Measurements from ENCODE around the gene ASTN2. TPM values are rescaled to one million over a fixed set of nuclear protein-coding genes. Genes with fewer than 3 reads are reported as not detected.

The ASTN2 gene
- total RNA-seq, 4 donors from 2014 or later, result 3.3 to 10.2 (median 6.3) TPM

- DNase-seq, result no peak
- TF ChIP-seq, protein P1, sequence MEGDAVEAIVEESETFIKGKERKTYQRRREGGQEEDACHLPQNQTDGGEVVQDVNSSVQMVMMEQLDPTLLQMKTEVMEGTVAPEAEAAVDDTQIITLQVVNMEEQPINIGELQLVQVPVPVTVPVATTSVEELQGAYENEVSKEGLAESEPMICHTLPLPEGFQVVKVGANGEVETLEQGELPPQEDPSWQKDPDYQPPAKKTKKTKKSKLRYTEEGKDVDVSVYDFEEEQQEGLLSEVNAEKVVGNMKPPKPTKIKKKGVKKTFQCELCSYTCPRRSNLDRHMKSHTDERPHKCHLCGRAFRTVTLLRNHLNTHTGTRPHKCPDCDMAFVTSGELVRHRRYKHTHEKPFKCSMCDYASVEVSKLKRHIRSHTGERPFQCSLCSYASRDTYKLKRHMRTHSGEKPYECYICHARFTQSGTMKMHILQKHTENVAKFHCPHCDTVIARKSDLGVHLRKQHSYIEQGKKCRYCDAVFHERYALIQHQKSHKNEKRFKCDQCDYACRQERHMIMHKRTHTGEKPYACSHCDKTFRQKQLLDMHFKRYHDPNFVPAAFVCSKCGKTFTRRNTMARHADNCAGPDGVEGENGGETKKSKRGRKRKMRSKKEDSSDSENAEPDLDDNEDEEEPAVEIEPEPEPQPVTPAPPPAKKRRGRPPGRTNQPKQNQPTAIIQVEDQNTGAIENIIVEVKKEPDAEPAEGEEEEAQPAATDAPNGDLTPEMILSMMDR (IDR thresholded peaks at IDR 0.05), result no peak
- no peak for TF ChIP-seq POLR2A (IDR thresholded peaks at IDR 0.05)
- Histone ChIP-seq H3K4me3 (no peak overlapping the region), H3K27ac (no peak overlapping the region), H3K27me3 (no peaks in the 10 kb centered on the region), H3K36me3 (no peaks in the 10 kb centered on the region), H3K4me1 (no peaks in the 10 kb centered on the region), H3K9me3 (no peaks in the 10 kb centered on the region)
Observed at GRCh38 chr9:116726602-116727001, 688.3 kb downstream of the ASTN2 start.

DNA sequence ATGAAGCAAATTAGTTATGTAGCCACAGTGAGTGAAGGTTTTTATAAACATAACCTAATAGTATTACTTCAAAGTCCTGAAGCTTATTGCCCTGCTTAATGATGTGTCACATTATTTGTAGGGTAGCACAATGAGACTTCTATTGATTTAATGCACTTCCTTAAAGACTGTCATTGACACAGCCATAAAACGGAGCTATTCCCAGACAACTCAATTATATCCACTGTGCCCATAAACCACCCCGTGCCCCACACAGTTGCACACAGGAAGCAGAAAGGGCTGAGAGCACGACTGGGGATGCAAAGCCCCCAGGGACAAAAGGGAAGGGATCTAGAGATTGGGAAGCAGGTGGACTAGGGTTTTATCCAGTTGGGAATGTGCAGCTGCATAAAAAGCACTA, 690.7 kb downstream of the ASTN2 start:
- no peaks in the 10 kb centered on the region for H3K36me3 ChIP-seq
- DNase-seq, result no peak
- TF ChIP-seq POLR2A (IDR thresholded peaks at IDR 0.05), result no peak
- TF ChIP-seq, protein P1 (IDR thresholded peaks at IDR 0.05), result no peak
- no peaks in the 10 kb centered on the region for H3K27me3 ChIP-seq
- no peak overlapping the region for H3K4me3 ChIP-seq
- H3K9me3 ChIP-seq, result no peaks in the 10 kb centered on the region
- no peak overlapping the region for H3K27ac ChIP-seq
- no peaks in the 10 kb centered on the region for H3K4me1 ChIP-seq

GRCh38 chr9:116721944-116722343, 692.9 kb downstream of the ASTN2 start:
- TF ChIP-seq, protein P1 (IDR thresholded peaks at IDR 0.05), result no peak
- no peak for TF ChIP-seq POLR2A (IDR thresholded peaks at IDR 0.05)

DNA sequence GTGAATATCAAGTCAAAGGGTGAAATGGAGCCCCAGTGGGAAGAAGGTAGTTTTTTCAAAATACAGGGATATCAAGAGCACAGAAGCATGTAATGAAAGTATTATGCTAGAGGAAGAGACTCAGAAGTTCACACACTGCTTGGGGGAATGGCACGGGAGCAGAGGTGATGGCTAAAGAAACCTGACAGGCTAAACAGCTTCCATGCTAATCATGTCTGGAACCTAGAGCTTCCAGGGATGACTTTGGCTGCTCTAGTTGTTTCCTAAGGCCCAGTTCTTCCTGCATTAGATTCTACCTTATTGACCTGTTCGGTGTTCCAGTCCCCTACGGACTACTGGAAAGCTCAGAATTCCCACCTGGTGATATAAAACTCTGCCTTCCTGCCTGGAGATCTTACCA, 693.4 kb downstream of the ASTN2 start:
- Histone ChIP-seq H3K9me3 (no peaks in the 10 kb centered on the region), H3K27me3 (no peaks in the 10 kb centered on the region), H3K36me3 (no peaks in the 10 kb centered on the region), H3K4me3 (no peak overlapping the region), H3K27ac (no peak overlapping the region), H3K4me1 (no peaks in the 10 kb centered on the region)
- no peak for DNase-seq
- no peak for TF ChIP-seq POLR2A (IDR thresholded peaks at IDR 0.05)
- TF ChIP-seq, protein P1 (IDR thresholded peaks at IDR 0.05), result no peak

More at GRCh38 chr9:116721944-116722343, 692.9 kb downstream of the ASTN2 start:
- H3K27ac ChIP-seq, result no peak overlapping the region
- H3K4me1 ChIP-seq, result no peaks in the 10 kb centered on the region
- no peak overlapping the region for H3K4me3 ChIP-seq
- DNase-seq, result no peak
- H3K9me3 ChIP-seq, result no peaks in the 10 kb centered on the region
- H3K36me3 ChIP-seq, result no peaks in the 10 kb centered on the region
- no peaks in the 10 kb centered on the region for H3K27me3 ChIP-seq

DNA sequence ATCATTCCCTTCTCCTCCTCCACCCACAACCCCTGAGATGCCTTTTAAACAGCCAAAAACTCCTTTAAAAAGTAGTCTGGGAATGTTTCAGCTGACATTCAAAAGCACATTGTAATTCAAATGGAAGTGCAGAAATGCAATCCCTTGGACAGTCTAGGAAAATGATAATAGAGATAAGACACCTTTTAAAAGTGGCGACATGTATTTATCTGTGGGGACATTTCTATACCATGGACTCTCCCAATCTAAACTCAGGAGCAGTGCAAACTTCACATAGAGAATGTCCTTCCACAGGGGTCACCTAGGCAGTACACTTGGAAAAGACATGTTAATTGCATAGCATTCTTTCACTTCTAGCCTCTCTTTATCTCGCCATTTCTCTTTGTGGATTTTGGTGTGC, 694.7 kb downstream of the ASTN2 start:
- H3K27me3 ChIP-seq, result no peaks in the 10 kb centered on the region
- H3K27ac ChIP-seq, result no peak overlapping the region
- H3K9me3 ChIP-seq, result no peaks in the 10 kb centered on the region
- no peaks in the 10 kb centered on the region for H3K36me3 ChIP-seq
- no peak overlapping the region for H3K4me3 ChIP-seq
- TF ChIP-seq, protein P1 (IDR thresholded peaks at IDR 0.05), result no peak
- TF ChIP-seq POLR2A (IDR thresholded peaks at IDR 0.05), result no peak
- DNase-seq, result no peak
- no peaks in the 10 kb centered on the region for H3K4me1 ChIP-seq

GRCh38 chr9:116718111-116718510, 696.7 kb downstream of the ASTN2 start:
- no peak for DNase-seq
- Histone ChIP-seq H3K4me1 (no peaks in the 10 kb centered on the region), H3K27ac (no peak overlapping the region), H3K9me3 (no peaks in the 10 kb centered on the region), H3K27me3 (no peaks in the 10 kb centered on the region), H3K4me3 (no peak overlapping the region), H3K36me3 (no peaks in the 10 kb centered on the region)
- TF ChIP-seq, protein P1 (IDR thresholded peaks at IDR 0.05), result no peak
- TF ChIP-seq POLR2A (IDR thresholded peaks at IDR 0.05), result no peak

Data from Peyer's patch (tissue), 4 donors.